Measurements from ENCODE around the gene VPS13D. TPM values are rescaled to one million over a fixed set of nuclear protein-coding genes. Genes with fewer than 3 reads are reported as not detected.

VPS13D gene
- total and polyA plus RNA-seq, 4 donors = 10.2 to 68.3 (median 12.6) TPM

DNA sequence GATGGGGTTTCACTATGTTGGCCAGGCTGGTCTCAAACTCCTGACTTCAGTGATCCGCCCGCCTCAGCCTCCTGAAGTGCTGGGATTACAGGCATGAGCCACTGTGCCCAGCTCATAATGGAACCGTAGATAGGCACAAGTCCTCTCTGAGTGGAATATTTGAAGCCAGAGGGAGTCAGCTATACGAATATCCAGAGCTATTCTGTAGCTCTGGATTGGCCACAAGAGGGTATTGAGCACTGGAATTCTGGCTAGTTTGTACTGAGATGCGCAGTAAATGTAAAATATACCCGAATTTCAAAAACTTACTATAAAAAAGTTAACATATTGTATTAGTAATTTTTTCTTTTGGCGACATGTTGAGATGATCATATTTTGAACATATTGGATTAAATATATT is 851 bp upstream of the VPS13D start:
- WGBS = 92% methylated on average over 7 of the region's 7 CpGs
- peaks cover 7 to 19% (median 14%) of the 10 kb centered on the region in 4 donors for H3K4me1 ChIP-seq (ENCODE audit: control insufficient read depth in 4 of 4, insufficient read depth in 4 of 4, low read length in 3 of 4)
- H3K4me3 ChIP-seq (ENCODE audit: low read depth in 1 of 3, low read length in 3 of 3) = no peak overlapping the region
- no peak for DNase-seq (ENCODE audit: low spot score)
- no peaks in the 10 kb centered on the region for H3K9me3 ChIP-seq (ENCODE audit: control insufficient read depth in 4 of 4, low read length in 3 of 4)
- TF ChIP-seq CTCF (IDR thresholded peaks at IDR 0.05; ENCODE audit: low read depth, low read length, missing input control) (no peak), HNF4A (conservative IDR thresholded peaks at IDR 0.05) (no peak), EGR1 (IDR thresholded peaks at IDR 0.05; ENCODE audit: low read depth in 2 of 2) (no peak), GABPA (IDR thresholded peaks at IDR 0.05 in 1 of 2, conservative IDR thresholded peaks at IDR 0.05 in 1 of 2) (no peak), SP1 (IDR thresholded peaks at IDR 0.05) (no peak), RAD21 (IDR thresholded peaks at IDR 0.05) (no peak), FOXA1 (IDR thresholded peaks at IDR 0.05) (no peak), RXRA (IDR thresholded peaks at IDR 0.05) (no peak), NR2F2 (IDR thresholded peaks at IDR 0.05) (no peak), FOXA2 (IDR thresholded peaks at IDR 0.05) (no peak), TAF1 (conservative IDR thresholded peaks at IDR 0.05) (no peak)
- TF ChIP-seq, protein P1, sequence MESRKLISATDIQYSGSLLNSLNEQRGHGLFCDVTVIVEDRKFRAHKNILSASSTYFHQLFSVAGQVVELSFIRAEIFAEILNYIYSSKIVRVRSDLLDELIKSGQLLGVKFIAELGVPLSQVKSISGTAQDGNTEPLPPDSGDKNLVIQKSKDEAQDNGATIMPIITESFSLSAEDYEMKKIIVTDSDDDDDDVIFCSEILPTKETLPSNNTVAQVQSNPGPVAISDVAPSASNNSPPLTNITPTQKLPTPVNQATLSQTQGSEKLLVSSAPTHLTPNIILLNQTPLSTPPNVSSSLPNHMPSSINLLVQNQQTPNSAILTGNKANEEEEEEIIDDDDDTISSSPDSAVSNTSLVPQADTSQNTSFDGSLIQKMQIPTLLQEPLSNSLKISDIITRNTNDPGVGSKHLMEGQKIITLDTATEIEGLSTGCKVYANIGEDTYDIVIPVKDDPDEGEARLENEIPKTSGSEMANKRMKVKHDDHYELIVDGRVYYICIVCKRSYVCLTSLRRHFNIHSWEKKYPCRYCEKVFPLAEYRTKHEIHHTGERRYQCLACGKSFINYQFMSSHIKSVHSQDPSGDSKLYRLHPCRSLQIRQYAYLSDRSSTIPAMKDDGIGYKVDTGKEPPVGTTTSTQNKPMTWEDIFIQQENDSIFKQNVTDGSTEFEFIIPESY (IDR thresholded peaks at IDR 0.05) = no peak
- TF ChIP-seq, protein P2, sequence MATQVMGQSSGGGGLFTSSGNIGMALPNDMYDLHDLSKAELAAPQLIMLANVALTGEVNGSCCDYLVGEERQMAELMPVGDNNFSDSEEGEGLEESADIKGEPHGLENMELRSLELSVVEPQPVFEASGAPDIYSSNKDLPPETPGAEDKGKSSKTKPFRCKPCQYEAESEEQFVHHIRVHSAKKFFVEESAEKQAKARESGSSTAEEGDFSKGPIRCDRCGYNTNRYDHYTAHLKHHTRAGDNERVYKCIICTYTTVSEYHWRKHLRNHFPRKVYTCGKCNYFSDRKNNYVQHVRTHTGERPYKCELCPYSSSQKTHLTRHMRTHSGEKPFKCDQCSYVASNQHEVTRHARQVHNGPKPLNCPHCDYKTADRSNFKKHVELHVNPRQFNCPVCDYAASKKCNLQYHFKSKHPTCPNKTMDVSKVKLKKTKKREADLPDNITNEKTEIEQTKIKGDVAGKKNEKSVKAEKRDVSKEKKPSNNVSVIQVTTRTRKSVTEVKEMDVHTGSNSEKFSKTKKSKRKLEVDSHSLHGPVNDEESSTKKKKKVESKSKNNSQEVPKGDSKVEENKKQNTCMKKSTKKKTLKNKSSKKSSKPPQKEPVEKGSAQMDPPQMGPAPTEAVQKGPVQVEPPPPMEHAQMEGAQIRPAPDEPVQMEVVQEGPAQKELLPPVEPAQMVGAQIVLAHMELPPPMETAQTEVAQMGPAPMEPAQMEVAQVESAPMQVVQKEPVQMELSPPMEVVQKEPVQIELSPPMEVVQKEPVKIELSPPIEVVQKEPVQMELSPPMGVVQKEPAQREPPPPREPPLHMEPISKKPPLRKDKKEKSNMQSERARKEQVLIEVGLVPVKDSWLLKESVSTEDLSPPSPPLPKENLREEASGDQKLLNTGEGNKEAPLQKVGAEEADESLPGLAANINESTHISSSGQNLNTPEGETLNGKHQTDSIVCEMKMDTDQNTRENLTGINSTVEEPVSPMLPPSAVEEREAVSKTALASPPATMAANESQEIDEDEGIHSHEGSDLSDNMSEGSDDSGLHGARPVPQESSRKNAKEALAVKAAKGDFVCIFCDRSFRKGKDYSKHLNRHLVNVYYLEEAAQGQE (IDR thresholded peaks at IDR 0.05) = no peak
- H3K36me3 ChIP-seq (ENCODE audit: control insufficient read depth in 4 of 4, insufficient read depth in 3 of 4, low read depth in 1 of 4, low read length in 3 of 4) = no peaks in the 10 kb centered on the region
- H3K27ac ChIP-seq (ENCODE audit: low read depth in 1 of 2, low read length in 2 of 2) = no peak overlapping the region
- no peak overlapping the region for H3K9ac ChIP-seq (ENCODE audit: low read depth in 1 of 2, low read length in 2 of 2)
- no peaks in the 10 kb centered on the region for H3K27me3 ChIP-seq (ENCODE audit: control insufficient read depth in 4 of 4, insufficient read depth in 4 of 4, low read length in 3 of 4)

GRCh38 chr1:12229386-12229834 is 420 bp upstream of the VPS13D start:
- H3K27ac ChIP-seq (ENCODE audit: low read depth in 1 of 2, low read length in 2 of 2) = no peak overlapping the region
- peak overlapping the region in 1 of 3 donors; percentile 100 for H3K4me3 ChIP-seq (ENCODE audit: low read depth in 1 of 3, low read length in 3 of 3)
- no peaks in the 10 kb centered on the region for H3K27me3 ChIP-seq (ENCODE audit: control insufficient read depth in 4 of 4, insufficient read depth in 4 of 4, low read length in 3 of 4)
- H3K36me3 ChIP-seq (ENCODE audit: control insufficient read depth in 4 of 4, insufficient read depth in 3 of 4, low read depth in 1 of 4, low read length in 3 of 4) = no peaks in the 10 kb centered on the region
- DNase-seq (ENCODE audit: low spot score) = no peak
- H3K9ac ChIP-seq (ENCODE audit: low read depth in 1 of 2, low read length in 2 of 2) = no peak overlapping the region
- peaks cover 7 to 19% (median 14%) of the 10 kb centered on the region in 4 donors for H3K4me1 ChIP-seq (ENCODE audit: control insufficient read depth in 4 of 4, insufficient read depth in 4 of 4, low read length in 3 of 4)
- no peaks in the 10 kb centered on the region for H3K9me3 ChIP-seq (ENCODE audit: control insufficient read depth in 4 of 4, low read length in 3 of 4)
- WGBS = 66% methylated on average over 13 of the region's 13 CpGs
- TF ChIP-seq HNF4A (conservative IDR thresholded peaks at IDR 0.05) (no peak), FOXA1 (IDR thresholded peaks at IDR 0.05) (no peak), FOXA2 (IDR thresholded peaks at IDR 0.05) (no peak), MAX (IDR thresholded peaks at IDR 0.05) (no peak), TAF1 (conservative IDR thresholded peaks at IDR 0.05) (no peak), SP1 (IDR thresholded peaks at IDR 0.05) (no peak), ATF3 (IDR thresholded peaks at IDR 0.05) (no peak), GABPA (IDR thresholded peaks at IDR 0.05 in 1 of 2, conservative IDR thresholded peaks at IDR 0.05 in 1 of 2) (no peak), EGR1 (IDR thresholded peaks at IDR 0.05; ENCODE audit: low read depth in 2 of 2) (no peak), YY1 (IDR thresholded peaks at IDR 0.05) (no peak), RAD21 (IDR thresholded peaks at IDR 0.05) (no peak), JUND (IDR thresholded peaks at IDR 0.05) (no peak), NR2F2 (IDR thresholded peaks at IDR 0.05) (no peak), HNF4G (IDR thresholded peaks at IDR 0.05) (no peak), RXRA (IDR thresholded peaks at IDR 0.05) (no peak)
- TF ChIP-seq, protein P2 (IDR thresholded peaks at IDR 0.05) = no peak
- TF ChIP-seq, protein P1 (IDR thresholded peaks at IDR 0.05) = no peak

Data from liver (tissue), 9 donors.